ENCODE measurements around the gene TNS4. TPM values are rescaled to one million over a fixed set of nuclear protein-coding genes. Genes with fewer than 3 reads are reported as not detected.

The TNS4 gene
- total RNA-seq, 1 experiment from 2014 or later = 127 TPM

- H3K9ac ChIP-seq (ENCODE audit: low read length) = no peak overlapping the region
- peaks cover 64% of the 10 kb centered on the region for H3K36me3 ChIP-seq (ENCODE audit: low read depth, low read length)
These were observed 4.6 kb downstream of the TNS4 start for GRCh38 chr17:40496634-40497420.

GRCh38 chr17:40496170-40496569 lies 5.3 kb downstream of the TNS4 start:
- H3K4me3 ChIP-seq (ENCODE audit: low read length) = peak overlapping the region; percentile 81
- H3F3A ChIP-seq (ENCODE audit: low read length, unreplicated experiment) = peaks cover 7% of the 10 kb centered on the region
- H3K79me2 ChIP-seq (ENCODE audit: low read length) = peaks cover 77% of the 10 kb centered on the region
- peaks cover 47% of the 10 kb centered on the region for H3K4me1 ChIP-seq (ENCODE audit: insufficient read depth, low read length)
- H3K9me3 ChIP-seq (ENCODE audit: low read length) = no peaks in the 10 kb centered on the region
- H3K27ac ChIP-seq (ENCODE audit: low read length) = 0 out of 2 replicates have a peak overlapping the region, but pooled peaks have one; percentile 7
- no peak overlapping the region for H3K9ac ChIP-seq (ENCODE audit: low read length)
- H2AFZ ChIP-seq (ENCODE audit: low read length) = no peak overlapping the region
- peak overlapping the region; percentile 90 for H3K4me2 ChIP-seq (ENCODE audit: low read length)
- H3K27me3 ChIP-seq (ENCODE audit: low read length) = no peaks in the 10 kb centered on the region
- TF ChIP-seq EZH2phosphoT487 (IDR thresholded peaks at IDR 0.05; ENCODE audit: borderline replicate concordance, low read length) = no peak
- TF ChIP-seq CTCF (conservative IDR thresholded peaks at IDR 0.05; ENCODE audit: low read depth, low read length) = no peak
- no peak for TF ChIP-seq EZH2 (IDR thresholded peaks at IDR 0.05; ENCODE audit: low read length, unreplicated experiment)
- H3K36me3 ChIP-seq (ENCODE audit: low read depth, low read length) = peaks cover 66% of the 10 kb centered on the region
- no peaks in the 10 kb centered on the region for H3K9me2 ChIP-seq (replicated peaks; ENCODE audit: low read length)
- intact Hi-C loops (cut with micrococcal nuclease) = no loop called here
- POLR2A ChIA-PET (ENCODE audit: unreplicated experiment) = no interaction called here
- DNase-seq = no peak
- BruUV-seq (replicated peaks) = no TSS peak
- H4K20me1 ChIP-seq (ENCODE audit: low read length) = peaks cover 32% of the 10 kb centered on the region; the same call in 1 of the 2 replicates
- ATAC-seq = no peak
- CTCF ChIA-PET = interaction anchor here (0.6 kb wide), 1 partner anchor 46 kb away, joined by 4 read pairs; no protein-coding TSS in a partner anchor

More at GRCh38 chr17:40496634-40497420, 4.6 kb downstream of the TNS4 start:
- Histone ChIP-seq H3F3A (ENCODE audit: low read length, unreplicated experiment) (peaks cover 7% of the 10 kb centered on the region), H2AFZ (ENCODE audit: low read length) (no peak overlapping the region), H4K20me1 (ENCODE audit: low read length) (peaks cover 32% of the 10 kb centered on the region; the same call in 1 of the 2 replicates), H3K27ac (ENCODE audit: low read length) (peak overlapping the region; percentile 54; the same call in 1 of the 2 replicates), H3K9me2 (replicated peaks; ENCODE audit: low read length) (no peaks in the 10 kb centered on the region), H3K4me3 (ENCODE audit: low read length) (peak overlapping the region; percentile 81), H3K79me2 (ENCODE audit: low read length) (peaks cover 82% of the 10 kb centered on the region), H3K4me1 (ENCODE audit: insufficient read depth, low read length) (peaks cover 47% of the 10 kb centered on the region), H3K9me3 (ENCODE audit: low read length) (no peaks in the 10 kb centered on the region), H3K4me2 (ENCODE audit: low read length) (peak overlapping the region; percentile 90), H3K27me3 (ENCODE audit: low read length) (no peaks in the 10 kb centered on the region)
- CTCF ChIA-PET = no interaction called here
- POLR2A ChIA-PET (ENCODE audit: unreplicated experiment) = interaction anchor here (1.1 kb wide), 1 partner anchor 15 kb away, joined by 3 read pairs; no protein-coding TSS in a partner anchor
- DNase-seq (no peak), ATAC-seq (no peak)
- BruUV-seq (replicated peaks) = no TSS peak
- TF ChIP-seq EZH2 (IDR thresholded peaks at IDR 0.05; ENCODE audit: low read length, unreplicated experiment) (no peak), EZH2phosphoT487 (IDR thresholded peaks at IDR 0.05; ENCODE audit: borderline replicate concordance, low read length) (no peak), CTCF (conservative IDR thresholded peaks at IDR 0.05; ENCODE audit: low read depth, low read length) (no peak)
- intact Hi-C loops (cut with micrococcal nuclease) = no loop called here

GRCh38 chr17:40495140-40495539 lies 6.3 kb downstream of the TNS4 start:
- Histone ChIP-seq H2AFZ (ENCODE audit: low read length) (no peak overlapping the region), H3K36me3 (ENCODE audit: low read depth, low read length) (peaks cover 71% of the 10 kb centered on the region), H3K9ac (ENCODE audit: low read length) (no peak overlapping the region), H3K79me2 (ENCODE audit: low read length) (peaks cover 67% of the 10 kb centered on the region), H3K27ac (ENCODE audit: low read length) (no peak overlapping the region), H3K4me2 (ENCODE audit: low read length) (peak overlapping the region; percentile 90), H3K9me3 (ENCODE audit: low read length) (no peaks in the 10 kb centered on the region), H4K20me1 (ENCODE audit: low read length) (peaks cover 29% of the 10 kb centered on the region; the same call in 1 of the 2 replicates), H3K27me3 (ENCODE audit: low read length) (no peaks in the 10 kb centered on the region), H3F3A (ENCODE audit: low read length, unreplicated experiment) (peaks cover 7% of the 10 kb centered on the region), H3K4me1 (ENCODE audit: insufficient read depth, low read length) (peaks cover 57% of the 10 kb centered on the region), H3K4me3 (ENCODE audit: low read length) (peak overlapping the region; percentile 81; the same call in 1 of the 2 replicates), H3K9me2 (replicated peaks; ENCODE audit: low read length) (no peaks in the 10 kb centered on the region)
- no TSS peak for BruUV-seq (replicated peaks)
- POLR2A ChIA-PET (ENCODE audit: unreplicated experiment) = no interaction called here
- no peak for ATAC-seq
- DNase-seq = no peak
- TF ChIP-seq CTCF (conservative IDR thresholded peaks at IDR 0.05; ENCODE audit: low read depth, low read length) (no peak), EZH2 (IDR thresholded peaks at IDR 0.05; ENCODE audit: low read length, unreplicated experiment) (no peak), EZH2phosphoT487 (IDR thresholded peaks at IDR 0.05; ENCODE audit: borderline replicate concordance, low read length) (no peak)
- intact Hi-C loops (cut with micrococcal nuclease) = no loop called here
- CTCF ChIA-PET = no interaction called here
